Endothelial cell (in vitro differentiated cells): ENCODE measurements around the gene TMEM39B. TPM values are rescaled to one million over a fixed set of nuclear protein-coding genes. Genes with fewer than 3 reads are reported as not detected.
"Not testable (repeated sequence)": the region's sequence is repeated elsewhere in the genome, so short reads cannot be mapped to it uniquely, and the experiment has no call there.

Experiments
- DNase-seq: peaks from one replicate; pipeline ENCODE4 v3.0.0; 2021; ENCODE audit warnings: low spot score
- H3K27ac Mint-ChIP-seq: one replicate; pipeline ENCODE4 v1.8.0; 2021; ENCODE audit warnings: mixed read lengths, inconsistent platforms; ENCODE audit not compliant: unreplicated experiment
- H3K27me3 Mint-ChIP-seq: one replicate; pipeline ENCODE4 v1.8.0; 2021; ENCODE audit warnings: mild to moderate bottlenecking, moderate library complexity, mixed read lengths, inconsistent platforms; ENCODE audit not compliant: unreplicated experiment
- H3K36me3 Mint-ChIP-seq: one replicate; pipeline ENCODE4 v1.8.0; 2021; ENCODE audit warnings: mild to moderate bottlenecking, low read depth, mixed read lengths, inconsistent platforms; ENCODE audit not compliant: unreplicated experiment
- H3K4me1 Mint-ChIP-seq: one replicate; pipeline ENCODE4 v1.8.0; 2021; ENCODE audit warnings: mild to moderate bottlenecking, mixed read lengths, inconsistent platforms; ENCODE audit not compliant: unreplicated experiment
- H3K4me3 Mint-ChIP-seq: one replicate; pipeline ENCODE4 v1.8.0; 2021; ENCODE audit warnings: mild to moderate bottlenecking, mixed read lengths, inconsistent platforms; ENCODE audit not compliant: unreplicated experiment
- H3K9me3 Mint-ChIP-seq: one replicate; pipeline ENCODE4 v1.8.0; 2021; ENCODE audit warnings: mixed read lengths, inconsistent platforms; ENCODE audit not compliant: unreplicated experiment
- total RNA-seq: library from RNA; stranded (reverse); fragmentation: NEBNext Ultra II Directional; extraction: Animal tissue kit (Norgen Biotek cat#: 25700); gene quantifications from one replicate; pipeline ENCODE4 v1.2.1, GENCODE V29; 2021; ENCODE audit not compliant: unreplicated experiment
- TF ChIP-seq, protein P1 (sequence below): fragments of 200-600 bp; sonication (generic); IDR thresholded peaks from one replicate; pipeline ENCODE4 v1.5.0; 2021; ENCODE audit warnings: antibody characterized with exemption; ENCODE audit not compliant: unreplicated experiment

The TMEM39B gene
- total RNA-seq, 1 donor from 2014 or later, result 26.9 TPM

DNA sequence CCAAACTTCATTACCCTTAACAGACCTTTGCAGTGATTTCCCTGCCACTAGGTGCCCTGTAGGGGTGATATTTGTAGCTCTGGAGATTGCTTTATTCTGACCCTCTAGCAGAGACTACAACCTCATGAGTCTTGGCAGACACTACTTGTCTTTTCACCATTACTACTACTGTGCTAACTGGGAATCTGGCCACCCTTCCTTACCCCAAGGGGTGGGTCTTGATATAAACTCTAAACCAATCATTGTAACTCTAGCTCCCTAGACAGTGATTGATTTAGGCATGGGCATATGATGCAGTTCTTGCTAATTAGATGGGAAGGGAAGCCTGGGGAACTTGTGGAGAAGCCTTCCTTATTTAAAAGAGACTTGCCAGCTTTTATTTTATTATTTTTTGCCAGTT, 39.0 kb downstream of the TMEM39B start:
- peaks cover 6% of the 10 kb centered on the region for H3K4me1 Mint-ChIP-seq
- H3K36me3 Mint-ChIP-seq, result peaks cover 3% of the 10 kb centered on the region
- H3K27ac Mint-ChIP-seq, result no peak overlapping the region
- DNase-seq, result no peak
- no peak overlapping the region for H3K4me3 Mint-ChIP-seq
- no peaks in the 10 kb centered on the region for H3K9me3 Mint-ChIP-seq
- TF ChIP-seq, protein P1, sequence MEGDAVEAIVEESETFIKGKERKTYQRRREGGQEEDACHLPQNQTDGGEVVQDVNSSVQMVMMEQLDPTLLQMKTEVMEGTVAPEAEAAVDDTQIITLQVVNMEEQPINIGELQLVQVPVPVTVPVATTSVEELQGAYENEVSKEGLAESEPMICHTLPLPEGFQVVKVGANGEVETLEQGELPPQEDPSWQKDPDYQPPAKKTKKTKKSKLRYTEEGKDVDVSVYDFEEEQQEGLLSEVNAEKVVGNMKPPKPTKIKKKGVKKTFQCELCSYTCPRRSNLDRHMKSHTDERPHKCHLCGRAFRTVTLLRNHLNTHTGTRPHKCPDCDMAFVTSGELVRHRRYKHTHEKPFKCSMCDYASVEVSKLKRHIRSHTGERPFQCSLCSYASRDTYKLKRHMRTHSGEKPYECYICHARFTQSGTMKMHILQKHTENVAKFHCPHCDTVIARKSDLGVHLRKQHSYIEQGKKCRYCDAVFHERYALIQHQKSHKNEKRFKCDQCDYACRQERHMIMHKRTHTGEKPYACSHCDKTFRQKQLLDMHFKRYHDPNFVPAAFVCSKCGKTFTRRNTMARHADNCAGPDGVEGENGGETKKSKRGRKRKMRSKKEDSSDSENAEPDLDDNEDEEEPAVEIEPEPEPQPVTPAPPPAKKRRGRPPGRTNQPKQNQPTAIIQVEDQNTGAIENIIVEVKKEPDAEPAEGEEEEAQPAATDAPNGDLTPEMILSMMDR, result no peak
- peaks cover 7% of the 10 kb centered on the region for H3K27me3 Mint-ChIP-seq

DNA sequence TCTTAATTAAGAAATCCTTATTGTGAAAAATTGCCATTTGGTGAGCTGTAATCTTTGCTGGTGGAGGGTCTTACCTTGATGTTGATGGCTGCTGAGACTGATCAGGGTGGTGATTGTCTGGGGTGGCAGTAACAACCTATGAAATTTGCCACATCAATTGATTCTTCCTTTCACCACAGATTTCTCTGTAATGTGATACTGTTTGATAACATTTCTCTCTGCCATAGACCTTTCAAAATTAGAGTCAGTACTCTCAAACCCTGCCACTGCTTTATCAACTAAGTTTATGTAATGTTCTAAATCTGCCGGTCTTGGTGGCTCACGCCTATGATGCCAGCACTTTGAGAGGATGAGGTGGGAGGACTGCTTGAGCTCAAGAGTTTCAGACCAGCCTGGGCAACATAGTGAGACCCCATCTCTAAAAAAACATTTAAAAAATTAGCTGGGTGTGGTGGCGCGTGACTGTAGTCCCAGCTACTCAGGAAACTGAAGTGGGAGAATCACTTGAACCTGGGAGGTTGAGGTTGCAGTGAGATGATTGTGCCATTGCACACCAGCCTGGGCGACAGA, 40.2 kb downstream of the TMEM39B start:
- peaks cover 7% of the 10 kb centered on the region for H3K27me3 Mint-ChIP-seq
- TF ChIP-seq, protein P1, result no peak
- H3K9me3 Mint-ChIP-seq, result no peaks in the 10 kb centered on the region
- no peak overlapping the region for H3K27ac Mint-ChIP-seq
- DNase-seq, result no peak
- peaks cover 6% of the 10 kb centered on the region for H3K4me1 Mint-ChIP-seq
- H3K36me3 Mint-ChIP-seq, result peaks cover 3% of the 10 kb centered on the region
- no peak overlapping the region for H3K4me3 Mint-ChIP-seq

DNA sequence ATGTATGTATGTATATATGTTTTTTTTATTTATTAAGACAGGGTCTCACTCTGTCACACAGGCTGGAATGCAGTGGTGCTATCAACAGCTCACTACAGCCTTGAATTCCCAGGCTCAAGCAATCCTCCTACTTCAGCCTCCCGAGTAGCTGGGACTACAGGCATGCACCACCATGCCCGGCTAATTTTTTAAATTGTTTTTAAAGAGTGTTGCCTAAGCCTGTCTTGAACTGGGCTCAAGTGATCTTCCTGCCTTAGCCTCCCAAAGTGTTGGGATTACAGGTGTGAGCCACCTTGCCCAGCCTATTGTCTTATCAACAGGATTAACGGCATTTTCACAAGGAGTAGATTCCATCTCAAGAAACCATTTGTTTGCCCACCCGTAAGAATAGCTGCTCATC, 40.7 kb downstream of the TMEM39B start:
- H3K9me3 Mint-ChIP-seq, DNase-seq, H3K36me3 Mint-ChIP-seq, H3K27me3 Mint-ChIP-seq, H3K27ac Mint-ChIP-seq, H3K4me3 Mint-ChIP-seq, H3K4me1 Mint-ChIP-seq: not testable (repeated sequence)

DNA sequence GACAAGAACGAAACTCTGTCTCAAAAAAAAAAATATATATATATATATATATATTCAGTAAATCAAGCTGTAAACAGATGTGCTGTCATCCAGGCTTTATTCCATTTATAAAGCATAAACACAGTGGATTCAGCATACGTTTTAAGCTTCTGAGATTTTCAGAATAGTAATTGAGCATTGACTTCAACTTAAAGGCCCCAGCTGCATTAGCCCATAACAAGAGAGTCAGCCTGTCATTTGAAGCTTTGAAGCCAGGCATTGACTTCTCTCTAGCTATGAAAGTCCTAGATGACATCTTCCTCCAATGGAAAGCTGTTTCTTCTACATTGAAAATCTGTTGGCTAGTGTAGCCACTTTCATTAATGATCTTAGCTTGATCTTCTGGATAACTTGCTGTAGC, 41.7 kb downstream of the TMEM39B start:
- H3K4me3 Mint-ChIP-seq, result no peak overlapping the region

DNA sequence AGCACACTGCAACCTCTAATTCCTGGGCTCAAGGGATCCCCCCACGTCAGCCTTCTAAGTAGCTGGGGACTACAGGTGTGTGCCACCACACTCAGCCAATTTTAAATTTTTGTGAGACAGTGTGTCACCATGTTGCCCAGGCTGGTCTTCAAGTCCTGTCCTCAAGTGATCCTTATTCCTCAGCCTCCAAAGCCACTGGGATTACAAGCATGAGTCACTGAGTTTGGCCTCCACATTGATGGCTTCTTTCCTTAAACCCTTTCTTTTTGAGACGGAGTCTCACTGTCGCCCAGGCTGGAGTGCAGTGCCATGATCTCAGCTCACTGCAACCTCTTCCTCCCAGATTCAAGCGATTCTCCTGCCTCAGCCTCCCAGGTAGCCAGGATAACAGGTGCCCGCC, 42.8 kb downstream of the TMEM39B start:
- Mint-ChIP-seq H3K9me3 (no peaks in the 10 kb centered on the region), H3K27ac (no peak overlapping the region), H3K27me3 (no peaks in the 10 kb centered on the region), H3K4me1 (no peaks in the 10 kb centered on the region), H3K4me3 (no peak overlapping the region), H3K36me3 (peaks cover 3% of the 10 kb centered on the region)
- TF ChIP-seq, protein P1, result no peak
- no peak for DNase-seq

More for the DNA sequence above, 41.7 kb downstream of the TMEM39B start:
- Mint-ChIP-seq H3K27ac (no peak overlapping the region), H3K27me3 (peaks cover 4% of the 10 kb centered on the region), H3K36me3 (peaks cover 3% of the 10 kb centered on the region), H3K4me1 (peaks cover 1% of the 10 kb centered on the region), H3K9me3 (no peaks in the 10 kb centered on the region)
- TF ChIP-seq, protein P1, result no peak
- DNase-seq, result no peak

DNA sequence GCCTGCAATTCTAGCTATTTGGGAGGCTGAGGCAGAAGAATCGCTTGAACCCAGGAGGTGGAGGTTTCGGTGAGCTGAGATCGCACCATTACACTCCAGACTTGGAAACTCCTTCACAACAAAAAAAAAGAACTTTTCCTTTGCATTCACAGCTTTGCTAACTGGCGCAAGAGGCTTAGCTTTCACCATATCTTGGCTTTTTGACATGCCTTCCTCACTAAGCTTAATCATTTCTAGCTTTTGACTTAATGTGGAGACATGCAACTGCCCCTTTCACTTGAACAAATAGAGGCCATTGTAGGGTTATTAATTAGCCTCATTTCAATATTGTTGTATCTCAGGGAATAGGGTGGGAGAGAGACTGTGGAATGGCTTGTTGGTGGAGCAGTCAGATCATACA, 43.8 kb downstream of the TMEM39B start:
- no peak overlapping the region for H3K4me3 Mint-ChIP-seq
- peaks cover 6% of the 10 kb centered on the region for H3K36me3 Mint-ChIP-seq
- DNase-seq, result no peak
- no peak overlapping the region for H3K27ac Mint-ChIP-seq
- H3K9me3 Mint-ChIP-seq, result no peaks in the 10 kb centered on the region
- H3K4me1 Mint-ChIP-seq, result peaks cover 3% of the 10 kb centered on the region
- TF ChIP-seq, protein P1, result no peak
- H3K27me3 Mint-ChIP-seq, result no peaks in the 10 kb centered on the region
